Activated naive CD4-positive, alpha-beta T cell treated with anti-CD3 and anti-CD28 coated beads for 36 hours (primary cell): ENCODE measurements around the gene POLR3A. TPM values are rescaled to one million over a fixed set of nuclear protein-coding genes. Genes with fewer than 3 reads are reported as not detected.

Experiments
- CTCF ChIA-PET: fragments of 350-600 bp; sonication (Branson Sonifier 250); formaldehyde crosslinking; loops from one replicate; lab custom pipeline; 2021; ENCODE audit warnings: antibody characterized with exemption; lab: Charles Lee
- DNase-seq: peaks from one replicate; pipeline ENCODE4 v3.0.0-alpha.2; 2020
- H3K27ac Mint-ChIP-seq: one replicate; pipeline ENCODE4 v1.8.0; 2021; ENCODE audit warnings: mild to moderate bottlenecking, mixed read lengths
- H3K27me3 Mint-ChIP-seq: one replicate; pipeline ENCODE4 v1.8.0; 2021; ENCODE audit warnings: low read depth, mixed read lengths
- H3K36me3 Mint-ChIP-seq: one replicate; pipeline ENCODE4 v1.8.0; 2021; ENCODE audit warnings: low read depth, mixed read lengths
- H3K4me1 Mint-ChIP-seq: one replicate; pipeline ENCODE4 v1.8.0; 2021; ENCODE audit warnings: low read depth, mixed read lengths
- H3K4me3 Mint-ChIP-seq: one replicate; pipeline ENCODE4 v1.8.0; 2021; ENCODE audit warnings: mild to moderate bottlenecking, moderate library complexity, mixed read lengths
- H3K9me3 Mint-ChIP-seq: one replicate; pipeline ENCODE4 v1.8.0; 2021; ENCODE audit warnings: mixed read lengths
- intact Hi-C: fragments of 100-400 bp; cut with micrococcal nuclease; formaldehyde crosslinking; loops from one replicate; pipeline ENCODE4 v1.15.1; 2023
- total RNA-seq, 2 experiments: library from RNA; stranded (reverse); gene quantifications; one replicate each; pipeline ENCODE4 v1.2.3, GENCODE V29; 2021

POLR3A gene
- total RNA-seq, 2 experiments from 2014 or later = 14.1 to 14.2 TPM

GRCh38 chr10:77955136-77955535 is 74.2 kb downstream of the POLR3A start:
- Mint-ChIP-seq H3K27ac (no peak overlapping the region), H3K9me3 (peaks cover 15% of the 10 kb centered on the region), H3K27me3 (peaks cover 10% of the 10 kb centered on the region), H3K36me3 (peaks cover 12% of the 10 kb centered on the region), H3K4me3 (no peak overlapping the region), H3K4me1 (no peaks in the 10 kb centered on the region)
- intact Hi-C loops = no loop called here
- no peak for DNase-seq
- CTCF ChIA-PET = no interaction called here

- no peaks in the 10 kb centered on the region for H3K4me1 Mint-ChIP-seq
These were observed 80.1 kb downstream of the POLR3A start for GRCh38 chr10:77949167-77949566.

GRCh38 chr10:77946084-77946483 is 83.2 kb downstream of the POLR3A start:
- Mint-ChIP-seq H3K9me3 (peaks cover 8% of the 10 kb centered on the region), H3K27me3 (peaks cover 26% of the 10 kb centered on the region), H3K4me1 (peaks cover 2% of the 10 kb centered on the region), H3K4me3 (no peak overlapping the region), H3K27ac (no peak overlapping the region), H3K36me3 (peaks cover 6% of the 10 kb centered on the region)
- intact Hi-C loops = no loop called here
- no peak for DNase-seq
- CTCF ChIA-PET = no interaction called here

More at GRCh38 chr10:77949167-77949566, 80.1 kb downstream of the POLR3A start:
- H3K27ac Mint-ChIP-seq = no peak overlapping the region
- DNase-seq = no peak
- intact Hi-C loops = no loop called here
- CTCF ChIA-PET = no interaction called here
- peaks cover 12% of the 10 kb centered on the region for H3K36me3 Mint-ChIP-seq
- H3K9me3 Mint-ChIP-seq = peaks cover 15% of the 10 kb centered on the region
- H3K27me3 Mint-ChIP-seq = peaks cover 20% of the 10 kb centered on the region
- H3K4me3 Mint-ChIP-seq = no peak overlapping the region

- Mint-ChIP-seq H3K27me3 (peaks cover 19% of the 10 kb centered on the region), H3K27ac (no peak overlapping the region), H3K4me1 (peaks cover 2% of the 10 kb centered on the region), H3K9me3 (no peaks in the 10 kb centered on the region), H3K4me3 (no peak overlapping the region), H3K36me3 (no peaks in the 10 kb centered on the region)
- no peak for DNase-seq
- CTCF ChIA-PET = interaction anchor here (0.7 kb wide), 1 partner anchor 411 kb away, joined by 3 read pairs; no protein-coding TSS in a partner anchor
- intact Hi-C loops = no loop called here
These were observed 84.8 kb downstream of the POLR3A start for GRCh38 chr10:77944519-77944918.

- peaks cover 13% of the 10 kb centered on the region for H3K27me3 Mint-ChIP-seq
- H3K27ac Mint-ChIP-seq = no peak overlapping the region
- CTCF ChIA-PET = no interaction called here
- intact Hi-C loops = no loop called here
- peaks cover 2% of the 10 kb centered on the region for H3K4me1 Mint-ChIP-seq
- H3K9me3 Mint-ChIP-seq = no peaks in the 10 kb centered on the region
- no peak for DNase-seq
- no peak overlapping the region for H3K4me3 Mint-ChIP-seq
- H3K36me3 Mint-ChIP-seq = no peaks in the 10 kb centered on the region
These were observed 86.0 kb downstream of the POLR3A start for GRCh38 chr10:77943121-77943901.

- no peaks in the 10 kb centered on the region for H3K9me3 Mint-ChIP-seq
- no peak for DNase-seq
- H3K4me1 Mint-ChIP-seq = peaks cover 2% of the 10 kb centered on the region
- CTCF ChIA-PET = no interaction called here
- intact Hi-C loops = no loop called here
- no peak overlapping the region for H3K27ac Mint-ChIP-seq
- no peak overlapping the region for H3K4me3 Mint-ChIP-seq
- H3K27me3 Mint-ChIP-seq = peaks cover 13% of the 10 kb centered on the region
- H3K36me3 Mint-ChIP-seq = no peaks in the 10 kb centered on the region
These were observed 87.5 kb downstream of the POLR3A start for GRCh38 chr10:77941790-77942189.

GRCh38 chr10:77940627-77941026 is 88.7 kb downstream of the POLR3A start:
- H3K4me1 Mint-ChIP-seq = peaks cover 2% of the 10 kb centered on the region
- H3K36me3 Mint-ChIP-seq = no peaks in the 10 kb centered on the region
- peaks cover 9% of the 10 kb centered on the region for H3K27me3 Mint-ChIP-seq
- DNase-seq = no peak
- no peak overlapping the region for H3K27ac Mint-ChIP-seq
- H3K4me3 Mint-ChIP-seq = no peak overlapping the region
- no peaks in the 10 kb centered on the region for H3K9me3 Mint-ChIP-seq
- intact Hi-C loops = no loop called here
- CTCF ChIA-PET = no interaction called here

- H3K27ac Mint-ChIP-seq = no peak overlapping the region
- peaks cover 9% of the 10 kb centered on the region for H3K27me3 Mint-ChIP-seq
- no peak overlapping the region for H3K4me3 Mint-ChIP-seq
- no peaks in the 10 kb centered on the region for H3K36me3 Mint-ChIP-seq
- H3K4me1 Mint-ChIP-seq = peaks cover 2% of the 10 kb centered on the region
- no peak for DNase-seq
- H3K9me3 Mint-ChIP-seq = no peaks in the 10 kb centered on the region
- CTCF ChIA-PET = no interaction called here
- intact Hi-C loops = no loop called here
These were observed 89.1 kb downstream of the POLR3A start for GRCh38 chr10:77940225-77940624.

GRCh38 chr10:77939561-77940001 is 89.7 kb downstream of the POLR3A start:
- Mint-ChIP-seq H3K27me3 (peaks cover 5% of the 10 kb centered on the region), H3K36me3 (no peaks in the 10 kb centered on the region), H3K4me3 (no peak overlapping the region), H3K9me3 (no peaks in the 10 kb centered on the region), H3K4me1 (peaks cover 2% of the 10 kb centered on the region), H3K27ac (no peak overlapping the region)
- no peak for DNase-seq
- intact Hi-C loops = no loop called here
- CTCF ChIA-PET = interaction anchor here (0.9 kb wide), 1 partner anchor 18 kb away, joined by 3 read pairs; no protein-coding TSS in a partner anchor

GRCh38 chr10:77936697-77937567 is 92.4 kb downstream of the POLR3A start:
- intact Hi-C loops = no loop called here
- Mint-ChIP-seq H3K4me1 (no peaks in the 10 kb centered on the region), H3K4me3 (no peak overlapping the region), H3K27ac (no peak overlapping the region), H3K27me3 (no peaks in the 10 kb centered on the region), H3K9me3 (no peaks in the 10 kb centered on the region), H3K36me3 (no peaks in the 10 kb centered on the region)
- no peak for DNase-seq
- CTCF ChIA-PET = no interaction called here

GRCh38 chr10:77932016-77932715 is 97.1 kb downstream of the POLR3A start:
- H3K27ac Mint-ChIP-seq = no peak overlapping the region
- H3K27me3 Mint-ChIP-seq = peaks cover 19% of the 10 kb centered on the region
- peaks cover 4% of the 10 kb centered on the region for H3K4me1 Mint-ChIP-seq
- H3K36me3 Mint-ChIP-seq = no peaks in the 10 kb centered on the region
- intact Hi-C loops = no loop called here
- H3K9me3 Mint-ChIP-seq = no peaks in the 10 kb centered on the region
- DNase-seq = no peak
- CTCF ChIA-PET = no interaction called here
- H3K4me3 Mint-ChIP-seq = no peak overlapping the region
